ENCODE results near the gene MIER2. TPM values are rescaled to one million over a fixed set of nuclear protein-coding genes. Genes with fewer than 3 reads are reported as not detected.

Gene MIER2
- total and polyA plus RNA-seq, 7 donors: 6.6 to 31.9 (median 12.3) TPM

GRCh38 chr19:377801-378581, 33.4 kb upstream of the MIER2 start:
- no peaks in the 10 kb centered on the region for H3K36me3 ChIP-seq
- 64 to 67% methylated on average over 38 of the region's 38 CpGs for WGBS, 2 donors
- TF ChIP-seq POLR2AphosphoS5 (IDR thresholded peaks at IDR 0.05) (no peak), POLR2A (IDR thresholded peaks at IDR 0.05) (no peak), EP300 (IDR thresholded peaks at IDR 0.05) (no peak)
- TF ChIP-seq, protein P1, sequence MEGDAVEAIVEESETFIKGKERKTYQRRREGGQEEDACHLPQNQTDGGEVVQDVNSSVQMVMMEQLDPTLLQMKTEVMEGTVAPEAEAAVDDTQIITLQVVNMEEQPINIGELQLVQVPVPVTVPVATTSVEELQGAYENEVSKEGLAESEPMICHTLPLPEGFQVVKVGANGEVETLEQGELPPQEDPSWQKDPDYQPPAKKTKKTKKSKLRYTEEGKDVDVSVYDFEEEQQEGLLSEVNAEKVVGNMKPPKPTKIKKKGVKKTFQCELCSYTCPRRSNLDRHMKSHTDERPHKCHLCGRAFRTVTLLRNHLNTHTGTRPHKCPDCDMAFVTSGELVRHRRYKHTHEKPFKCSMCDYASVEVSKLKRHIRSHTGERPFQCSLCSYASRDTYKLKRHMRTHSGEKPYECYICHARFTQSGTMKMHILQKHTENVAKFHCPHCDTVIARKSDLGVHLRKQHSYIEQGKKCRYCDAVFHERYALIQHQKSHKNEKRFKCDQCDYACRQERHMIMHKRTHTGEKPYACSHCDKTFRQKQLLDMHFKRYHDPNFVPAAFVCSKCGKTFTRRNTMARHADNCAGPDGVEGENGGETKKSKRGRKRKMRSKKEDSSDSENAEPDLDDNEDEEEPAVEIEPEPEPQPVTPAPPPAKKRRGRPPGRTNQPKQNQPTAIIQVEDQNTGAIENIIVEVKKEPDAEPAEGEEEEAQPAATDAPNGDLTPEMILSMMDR (IDR thresholded peaks at IDR 0.05): no peak
- H3K27ac ChIP-seq: no peak overlapping the region
- no peak for DNase-seq
- H3K4me1 ChIP-seq: no peaks in the 10 kb centered on the region
- no peak overlapping the region for H3K4me3 ChIP-seq
- intact Hi-C loops (cut with DNase I): no loop called here
- peaks cover 0 to 43% (median 27%) of the 10 kb centered on the region in 3 donors for H3K27me3 ChIP-seq
- no peaks in the 10 kb centered on the region for H3K9me3 ChIP-seq

DNA sequence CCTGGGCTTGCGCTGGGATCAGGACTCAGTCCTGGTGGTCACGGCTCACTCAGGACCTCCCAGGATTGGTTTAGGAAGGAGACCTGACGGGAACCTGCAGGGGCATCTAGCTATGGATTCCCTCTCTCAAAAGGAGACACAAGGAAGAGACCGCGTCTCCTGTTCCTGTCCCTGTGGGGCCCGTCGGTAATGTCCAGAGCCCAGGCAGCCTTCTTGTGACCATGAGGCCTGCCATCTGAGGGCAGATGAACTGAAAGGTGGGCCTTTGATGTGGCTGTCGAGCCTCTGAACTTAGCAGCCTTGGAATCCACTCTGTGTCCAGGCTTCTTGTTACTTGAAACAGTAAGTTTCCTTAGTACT, 31.5 kb upstream of the MIER2 start:
- Histone ChIP-seq H3K27me3 (peaks cover 0 to 40% (median 22%) of the 10 kb centered on the region in 3 donors), H3K36me3 (no peaks in the 10 kb centered on the region), H3K27ac (no peak overlapping the region), H3K9me3 (no peaks in the 10 kb centered on the region), H3K4me3 (no peak overlapping the region), H3K4me1 (no peaks in the 10 kb centered on the region)
- TF ChIP-seq EP300 (IDR thresholded peaks at IDR 0.05): no peak
- no peak for TF ChIP-seq POLR2A (IDR thresholded peaks at IDR 0.05)
- no peak for TF ChIP-seq POLR2AphosphoS5 (IDR thresholded peaks at IDR 0.05)
- TF ChIP-seq, protein P1 (IDR thresholded peaks at IDR 0.05): no peak
- WGBS, 2 donors: 94% methylated on average over 8 of the region's 8 CpGs
- intact Hi-C loops (cut with DNase I): no loop called here
- DNase-seq: no peak

DNA sequence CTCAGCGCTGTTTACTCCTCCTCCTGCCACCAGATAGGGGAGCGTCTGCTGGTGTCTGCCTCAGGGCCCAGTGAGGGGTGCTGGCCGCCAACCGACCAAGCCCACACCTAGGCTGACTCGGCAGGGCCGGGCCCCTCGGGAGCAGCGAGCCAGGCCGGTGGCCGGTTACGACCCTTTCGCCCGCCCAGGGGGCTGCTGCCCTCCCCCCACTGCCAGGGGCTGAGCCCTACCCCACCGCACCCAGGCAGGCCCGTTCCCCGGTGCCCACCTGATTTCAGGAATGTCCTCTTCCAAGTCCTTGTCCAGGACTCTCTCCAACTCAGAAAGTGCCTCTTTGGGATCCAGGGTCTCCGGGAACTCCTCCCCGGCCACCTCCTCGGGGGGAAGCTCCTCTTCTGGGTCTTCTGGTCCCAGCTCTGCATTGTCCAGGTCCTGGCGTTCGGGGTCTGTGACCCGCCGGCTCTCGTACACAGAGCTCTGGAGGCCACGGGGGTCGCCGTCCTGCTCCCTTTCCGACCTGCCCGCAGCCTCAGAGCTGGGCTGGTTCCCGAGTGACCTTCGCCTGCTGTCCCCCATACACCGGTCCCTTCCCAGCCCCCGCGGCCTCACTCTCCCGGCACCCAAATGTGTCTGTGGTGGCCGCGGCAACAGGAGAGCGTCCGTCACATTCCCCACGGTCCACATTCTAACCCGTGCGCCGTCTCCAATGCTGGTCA, 31.0 kb upstream of the MIER2 start:
- WGBS, 2 donors: 81 to 87% methylated on average over 43 of the region's 43 CpGs
- peaks cover 0 to 40% (median 22%) of the 10 kb centered on the region in 3 donors for H3K27me3 ChIP-seq
- DNase-seq: peak; percentile 56

DNA sequence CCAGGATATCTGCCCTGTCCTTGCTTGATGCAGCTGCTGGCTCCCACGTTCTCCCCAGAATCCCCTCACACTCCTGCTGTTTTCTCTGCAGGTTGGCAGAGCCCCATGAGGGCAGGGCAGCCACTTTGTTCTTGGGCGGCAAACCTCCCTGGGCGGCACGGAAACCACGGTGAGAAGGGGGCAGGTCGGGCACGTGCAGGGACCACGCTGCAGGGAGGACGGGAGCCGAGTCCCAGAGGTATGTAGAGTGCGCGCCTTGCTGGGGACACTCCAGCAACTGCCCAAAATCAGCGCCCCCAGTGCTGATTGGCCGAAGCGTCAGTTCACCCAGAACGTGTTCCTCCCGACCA, 30.3 kb upstream of the MIER2 start:
- DNase-seq: peak; percentile 56
- Histone ChIP-seq H3K36me3 (no peaks in the 10 kb centered on the region), H3K4me3 (no peak overlapping the region), H3K27ac (no peak overlapping the region), H3K9me3 (no peaks in the 10 kb centered on the region), H3K4me1 (no peaks in the 10 kb centered on the region), H3K27me3 (peaks cover 0 to 40% (median 22%) of the 10 kb centered on the region in 3 donors)
- 76 to 79% methylated on average over 17 of the region's 17 CpGs for WGBS, 2 donors
- TF ChIP-seq, protein P1 (IDR thresholded peaks at IDR 0.05): no peak
- no peak for TF ChIP-seq POLR2A (IDR thresholded peaks at IDR 0.05)
- TF ChIP-seq POLR2AphosphoS5 (IDR thresholded peaks at IDR 0.05): no peak
- TF ChIP-seq EP300 (IDR thresholded peaks at IDR 0.05): no peak
- intact Hi-C loops (cut with DNase I): no loop called here

More for the DNA sequence above, 31.0 kb upstream of the MIER2 start:
- Histone ChIP-seq H3K4me1 (no peaks in the 10 kb centered on the region), H3K36me3 (no peaks in the 10 kb centered on the region), H3K27ac (no peak overlapping the region), H3K9me3 (no peaks in the 10 kb centered on the region), H3K4me3 (no peak overlapping the region)
- TF ChIP-seq POLR2AphosphoS5 (IDR thresholded peaks at IDR 0.05): no peak
- TF ChIP-seq EP300 (IDR thresholded peaks at IDR 0.05): no peak
- TF ChIP-seq, protein P1 (IDR thresholded peaks at IDR 0.05): no peak
- no peak for TF ChIP-seq POLR2A (IDR thresholded peaks at IDR 0.05)
- intact Hi-C loops (cut with DNase I): no loop called here

All from sigmoid colon (tissue), 7 donors.